HepG2 (cell line): ENCODE results near the gene MTIF3. TPM values are rescaled to one million over a fixed set of nuclear protein-coding genes. Genes with fewer than 3 reads are reported as not detected.

ENCODE experiments used
- ATAC-seq: fragments of 200-7000 bp; cut with Tn5 transposase; 3 replicates; pipeline ENCODE4 v1.9.1; 2020; ENCODE audit warnings: mild to moderate bottlenecking, moderate library complexity
- Bru-seq: library from RNA; stranded (reverse); fragments of 400-500 nt; gene quantifications from one replicate; lab custom pipeline; 2021; lab: Mats Ljungman, UMichigan
- BruChase-seq, 2 experiments: library from RNA; stranded (reverse); fragments of 400-500 nt; gene quantifications; one replicate each; lab custom pipeline; 2021; lab: Mats Ljungman, UMichigan
- BruUV-seq: library from RNA; stranded (reverse); fragments of 400-500 nt; replicated peaks from 2 replicates; lab custom pipeline; 2021; lab: Mats Ljungman, UMichigan
- CTCF ChIA-PET: fragments of 300-600 bp; formaldehyde crosslinking; extraction: SDS; loops from one replicate; lab custom pipeline; 2021; ENCODE audit warnings: low total read pairs, inconsistent platforms, low intra/inter-chr PET ratio; lab: Yijun Ruan, JAX
- POLR2A ChIA-PET: fragments of 350-600 bp; sonication (Branson Sonifier 250); formaldehyde crosslinking; loops from one replicate; lab custom pipeline; 2020; ENCODE audit warnings: antibody characterized with exemption, inconsistent platforms; lab: Yijun Ruan, JAX
- DNase-seq: peaks from one replicate; pipeline ENCODE4 v3.0.0-alpha.2; 2015; ENCODE audit warnings: low spot score
- FAIRE-seq: peaks from 3 replicates; lab custom pipeline; 2011; peaks lifted over from hg19 to GRCh38; lab: Jason Lieb, UNC
- H2AFZ ChIP-seq: one replicate; pipeline ENCODE4 v1.6.1; 2011; ENCODE audit warnings: low read length, inconsistent platforms
- H3K27ac ChIP-seq: fragments of 300-600 bp; 3 replicates; pipeline ENCODE4 v1.8.0; 2011; ENCODE audit warnings: mixed run types, mild to moderate bottlenecking, mixed read lengths, low read length, inconsistent platforms; ENCODE audit not compliant: insufficient read depth; ENCODE audit errors: extremely low read length
- H3K27me3 ChIP-seq, 2 experiments: fragments of 200-600 bp in 1 of 2; 2 replicates in 1 of 2; 3 replicates in 1 of 2; pipeline versions ENCODE4 v1.6.0 to v1.8.0; 2011; ENCODE audit warnings: low read length in 2 of 2, mild to moderate bottlenecking in 2 of 2, moderate library complexity in 2 of 2, inconsistent platforms in 1 of 2; ENCODE audit not compliant: insufficient read depth in 2 of 2, control insufficient read depth in 1 of 2
- H3K36me3 ChIP-seq, 2 experiments: fragments of 200-600 bp in 1 of 2; replicated peaks in 1 of 2; 2 replicates in 1 of 2; 3 replicates in 1 of 2; pipeline versions ENCODE4 v1.5.1 to v1.8.0; 2011; ENCODE audit warnings: low read length in 2 of 2, inconsistent platforms in 1 of 2; ENCODE audit not compliant: insufficient read depth in 2 of 2, control insufficient read depth in 1 of 2
- H3K4me1 ChIP-seq: 2 replicates; pipeline ENCODE4 v1.5.1; 2012; ENCODE audit warnings: low read length, inconsistent platforms; ENCODE audit not compliant: insufficient read depth
- H3K4me2 ChIP-seq: 2 replicates; pipeline ENCODE4 v1.6.0; 2011; ENCODE audit warnings: low read depth, low read length, inconsistent platforms
- H3K4me3 ChIP-seq, 3 experiments: fragments of 200-600 bp in 1 of 3; sonication (generic), shearing (Covaris generic) in 1 of 3; replicated peaks in 1 of 3; 2 replicates each; pipeline ENCODE4 v1.5.1; 2011 to 2016; ENCODE audit warnings: low read length in 3 of 3, inconsistent platforms in 2 of 3, low read depth in 2 of 3, mild to moderate bottlenecking in 2 of 3, control low read depth in 1 of 3, mixed read lengths in 1 of 3; ENCODE audit not compliant: insufficient read depth in 1 of 3
- H3K79me2 ChIP-seq: one replicate; pipeline ENCODE4 v1.6.1; 2011; ENCODE audit warnings: low read length, inconsistent platforms; ENCODE audit not compliant: insufficient read depth
- H3K9ac ChIP-seq: 2 replicates; pipeline ENCODE4 v1.6.0; 2011; ENCODE audit warnings: mild to moderate bottlenecking, low read depth, low read length, inconsistent platforms; ENCODE audit not compliant: insufficient read depth
- H3K9me3 ChIP-seq: 2 replicates; pipeline ENCODE4 v1.5.1; 2012; ENCODE audit warnings: mild to moderate bottlenecking, low read length
- H4K20me1 ChIP-seq: 2 replicates; pipeline ENCODE4 v1.6.0; 2011; ENCODE audit warnings: inconsistent platforms, mild to moderate bottlenecking, low read length, moderate library complexity; ENCODE audit not compliant: insufficient read depth
- ATM ChIP-seq: fragments of 450-650 bp; IDR thresholded peaks from 2 replicates; pipeline ENCODE4 v1.7.1; 2017; ENCODE audit warnings: mild to moderate bottlenecking, borderline replicate concordance
- DMTF1 ChIP-seq: sonication (generic); formaldehyde crosslinking; IDR thresholded peaks from 2 replicates; pipeline ENCODE4 v1.4.0; 2020; ENCODE audit warnings: mild to moderate bottlenecking, missing genetic modification reagents
- TBP ChIP-seq: sonication (generic); formaldehyde crosslinking; IDR thresholded peaks from 2 replicates; pipeline ENCODE4 v1.5.0; 2020; ENCODE audit warnings: missing genetic modification reagents
- ZNF646 ChIP-seq: sonication (generic); formaldehyde crosslinking; IDR thresholded peaks from 2 replicates; pipeline ENCODE4 v1.9.0; 2021; ENCODE audit warnings: mild to moderate bottlenecking, missing genetic modification reagents
- ZNF652 ChIP-seq: IDR thresholded peaks from 2 replicates; pipeline ENCODE4 v1.6.1; 2016; ENCODE audit warnings: low read depth, borderline replicate concordance
- ZNF678 ChIP-seq: sonication (generic); formaldehyde crosslinking; IDR thresholded peaks from 2 replicates; pipeline ENCODE4 v1.4.0; 2020; ENCODE audit warnings: mild to moderate bottlenecking, missing genetic modification reagents
- ZNF775 ChIP-seq: sonication (generic); formaldehyde crosslinking; IDR thresholded peaks from 2 replicates; pipeline ENCODE4 v1.4.0; 2020; ENCODE audit warnings: missing genetic modification reagents, mild to moderate bottlenecking, moderate library complexity, borderline replicate concordance
- WGBS: methylation state at CpG from one replicate; pipeline ENCODE4 v1.1.6; 2017; ENCODE audit warnings: low lambda C conversion rate; 5-methylcytosine and 5-hydroxymethylcytosine counted together
- in situ Hi-C: cut with HindIII; loops from 2 replicates; pipeline ENCODE4 v1.10.0; 2017; ENCODE audit warnings: low pct_unique_long_range_greater_than_20kb; ENCODE audit not compliant: extremely low pct_ligation_motif_present
- intact Hi-C: fragments of 100-400 bp; cut with micrococcal nuclease; formaldehyde crosslinking; loops from one replicate; pipeline ENCODE4 v1.10.0; 2022; ENCODE audit not compliant: unreplicated experiment
- long read RNA-seq, 2 experiments: library from RNA in 1 of 2; library from polyadenylated mRNA in 1 of 2; stranded (forward) in 1 of 2; unstranded in 1 of 2; transcript quantifications; one replicate each; pipeline ENCODE4 v2.0.0, GENCODE V29; 2019 to 2022
- polyA minus RNA-seq, 3 experiments: library from RNA; depleted of rRNA, polyadenylated mRNA; stranded (reverse); fragments of >200 nt; gene quantifications; 2 replicates each; pipeline ENCODE4 v1.2.3, GENCODE V29; 2011; ENCODE audit warnings: low replicate concordance in 1 of 3
- polyA plus RNA-seq, 8 experiments: library from polyadenylated mRNA; depleted of rRNA in 3 of 8; stranded (reverse) in 7 of 8; unstranded in 1 of 8; fragments of >200 nt; fragmentation: Illumina TruSeq in 4 of 8; extraction: Trizol in 4 of 8; gene quantifications; 2 replicates each; pipeline versions ENCODE4 v1.2.1 to v1.2.3, GENCODE V29; 2011 to 2016; ENCODE audit warnings: low read depth in 4 of 8, missing spikeins in 1 of 8, mixed read lengths in 1 of 8; ENCODE audit not compliant: insufficient read depth in 1 of 8
- total RNA-seq, 5 experiments: library from RNA; depleted of rRNA; stranded (reverse); fragments of >200 nt; fragmentation: Illumina TruSeq; extraction: Trizol; gene quantifications; 2 replicates each; pipeline ENCODE4 v1.2.3, GENCODE V29; 2016; ENCODE audit warnings: low read depth in 1 of 5

Gene MTIF3
- total RNA-seq (2016; rRNA removed; fragmentation: Illumina TruSeq; extraction: Trizol) (40.6 and 59.2 TPM in 2 replicates), polyA plus RNA-seq (2011; rRNA removed) (24.6 and 33.7 TPM in 2 replicates), polyA minus RNA-seq (2011; rRNA and poly(A)+ RNA removed; ENCODE audit: low replicate concordance) (3.4 and 7.8 TPM in 2 replicates), Bru-seq, nascent RNA (percentile 68 among the genes with signal in this experiment), BruChase-seq, experiment 1, labeled RNA remaining after a 6-hour chase (percentile 61 among the genes with signal in this experiment), BruChase-seq, experiment 2, labeled RNA remaining after a 2-hour chase (percentile 68 among the genes with signal in this experiment)
- 23.2 and 29.0 TPM in 2 replicates for total RNA-seq (2016; cell fraction: cytosol; rRNA removed; fragmentation: Illumina TruSeq; extraction: Trizol; ENCODE audit: low read depth)
- 41.6 and 55.7 TPM in 2 replicates for total RNA-seq (2016; cell fraction: insoluble cytoplasmic fraction; rRNA removed; fragmentation: Illumina TruSeq; extraction: Trizol)
- 47.8 and 50.6 TPM in 2 replicates for total RNA-seq (2016; cell fraction: membrane; rRNA removed; fragmentation: Illumina TruSeq; extraction: Trizol)
- 17.9 and 23.1 TPM in 2 replicates for total RNA-seq (2016; cell fraction: nucleus; rRNA removed; fragmentation: Illumina TruSeq; extraction: Trizol)
- polyA plus RNA-seq (2011; cell fraction: cytosol; rRNA removed), result 20.9 and 29.7 TPM in 2 replicates
- 16.6 and 28.3 TPM in 2 replicates for polyA plus RNA-seq (2011; cell fraction: nucleus; rRNA removed)
- 31.1 and 36.0 TPM in 2 replicates for polyA plus RNA-seq (2012)
- polyA plus RNA-seq (2016; cell fraction: cytosol; fragmentation: Illumina TruSeq; extraction: Trizol; ENCODE audit: low read depth), result 33.6 and 40.0 TPM in 2 replicates
- polyA plus RNA-seq (2016; cell fraction: insoluble cytoplasmic fraction; fragmentation: Illumina TruSeq; extraction: Trizol; ENCODE audit: low read depth), result 68.6 and 71.5 TPM in 2 replicates
- 44.5 and 54.2 TPM in 2 replicates for polyA plus RNA-seq (2016; cell fraction: membrane; fragmentation: Illumina TruSeq; extraction: Trizol; ENCODE audit: low read depth)
- polyA plus RNA-seq (2016; cell fraction: nucleus; fragmentation: Illumina TruSeq; extraction: Trizol; ENCODE audit: insufficient read depth, low read depth), result 38.5 and 43.8 TPM in 2 replicates
- polyA minus RNA-seq (2011; cell fraction: cytosol; rRNA and poly(A)+ RNA removed), result 7.6 and 10.5 TPM in 2 replicates
- polyA minus RNA-seq (2011; cell fraction: nucleus; rRNA and poly(A)+ RNA removed), result 16.4 and 20.8 TPM in 2 replicates
- long read RNA-seq, experiment 1, transcript MTIF3-202 (5 exons, 1,005 nt), result major isoform, 18 of 44 reads
- long read RNA-seq, experiment 1, partial matches to known transcripts, result 13 of 44 reads
- long read RNA-seq, experiment 1, other reads (novel, unspliced or antisense), result 11 of 44 reads
- long read RNA-seq, experiment 2, transcript MTIF3-202 (5 exons, 1,005 nt), result major isoform, 27 of 51 reads
- long read RNA-seq, experiment 2, partial matches to known transcripts, result 7 of 51 reads
- long read RNA-seq, experiment 2, other reads (novel, unspliced or antisense), result 14 of 51 reads

GRCh38 chr13:27449936-27450828, at the start of gene MTIF3:
Gene MTIF3 (minus strand): TSS chr13:27450564. CDS start chr13:27440448, 10,116 bp downstream.
- CTCF ChIA-PET, result no interaction called here
- Histone ChIP-seq H3K27me3 (no peaks in the 10 kb centered on the region; a peak in 1 of 5 replicates), H3K9ac (peak within 1 kb of the TSS; percentile 91), H3K27ac (peak within 1 kb of the TSS; percentile 95), H3K4me1 (peaks cover 36% of the 10 kb centered on the region), H3K9me3 (no peaks in the 10 kb centered on the region), H3K79me2 (peaks cover 22% of the 10 kb centered on the region), H3K4me2 (peak within 1 kb of the TSS; percentile 86), H2AFZ (peak within 1 kb of the TSS; percentile 59), H4K20me1 (no peaks in the 10 kb centered on the region), H3K36me3 (no peaks in the 10 kb centered on the region), H3K4me3 (peak within 1 kb of the TSS; percentile 67 to 89 (median 74))
- intact Hi-C loops, result loop anchor here (1.0 to 2.0 kb wide), 2 partner anchors 25 to 67 kb away; partner anchors contain the start of gene GTF3A
- no TSS peak for BruUV-seq
- FAIRE-seq (peak; percentile 56), DNase-seq (peak; percentile 94), ATAC-seq (peak; percentile 96)
- WGBS, result 1% methylated on average over 19 of the region's 81 CpGs
- POLR2A ChIA-PET, result interaction anchor here (0.6 to 2.8 kb wide), 12 partner anchors 8 to 511 kb away, joined by 3 to 27 read pairs (median 6); partner anchors contain the start of genes GTF3A and RPL21
- in situ Hi-C loops, result no loop called here
- TF ChIP-seq ZNF652, result 0 out of 2 replicates have a peak, but pooled peaks have one; percentile 6
- no peak for TF ChIP-seq ZNF646 (CRISPR knock-in tag)
- TF ChIP-seq ATM, result no peak
- TF ChIP-seq TBP, result no peak
- TF ChIP-seq DMTF1 (CRISPR knock-in tag), result no peak
- TF ChIP-seq ZNF678 (CRISPR knock-in tag), result no peak; the same call in 1 of the 2 replicates
- TF ChIP-seq ZNF775, result no peak
